ENCODE measurements around the gene LSM7.
A peak's percentile ranks its signal among the peaks of the same experiment; 100 is the strongest.

Gene LSM7

DNA sequence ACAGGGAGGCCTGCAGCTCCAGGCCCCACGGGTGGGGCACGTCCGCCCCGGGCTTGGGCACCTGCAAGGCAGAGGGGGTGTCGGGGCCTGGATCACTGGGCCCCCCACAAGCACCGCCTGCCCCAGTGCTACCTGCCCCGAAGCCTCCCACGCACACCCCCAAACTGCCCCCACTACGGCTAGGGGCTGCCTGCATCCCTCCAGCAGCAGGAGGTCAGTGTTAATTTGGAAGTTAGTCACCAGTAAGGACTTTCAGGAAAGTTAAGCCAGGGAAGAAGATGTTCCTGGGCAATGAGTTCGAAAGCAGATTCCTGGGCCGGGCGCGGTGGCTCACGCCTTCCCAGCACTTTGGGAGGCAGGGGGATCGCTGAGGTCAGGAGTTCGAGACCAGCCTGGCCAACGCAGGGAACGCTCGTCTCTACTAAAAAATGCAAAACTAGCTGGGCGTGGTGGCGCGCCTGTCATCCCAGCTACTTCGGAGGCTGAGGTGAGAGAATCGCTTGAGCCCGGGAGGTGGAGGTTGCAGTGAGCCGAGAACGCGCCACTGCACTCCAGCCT lies 51.9 kb downstream of the LSM7 start:
- Histone ChIP-seq H3K4me3 (ENCODE audit: low read depth in 1 of 2, low read length in 2 of 2) (no peak overlapping the region), H3K27me3 (ENCODE audit: control insufficient read depth in 1 of 2, insufficient read depth in 2 of 2, low read length in 2 of 2) (no peaks in the 10 kb centered on the region), H3K9me3 (ENCODE audit: low read length) (no peaks in the 10 kb centered on the region), H3K4me1 (ENCODE audit: insufficient read depth, low read length) (peaks cover 41% of the 10 kb centered on the region), H3K9ac (ENCODE audit: low read length) (no peak overlapping the region), H3K36me3 (ENCODE audit: insufficient read depth, low read length) (peaks cover 14% of the 10 kb centered on the region), H3K27ac (ENCODE audit: low read depth, low read length) (no peak overlapping the region)

- Histone ChIP-seq H3K4me1 (ENCODE audit: insufficient read depth, low read length) (peaks cover 46% of the 10 kb centered on the region), H3K27ac (ENCODE audit: low read depth, low read length) (no peak overlapping the region), H3K27me3 (ENCODE audit: control insufficient read depth in 1 of 2, insufficient read depth in 2 of 2, low read length in 2 of 2) (no peaks in the 10 kb centered on the region), H3K4me3 (ENCODE audit: low read depth in 1 of 2, low read length in 2 of 2) (no peak overlapping the region), H3K36me3 (ENCODE audit: insufficient read depth, low read length) (peaks cover 17% of the 10 kb centered on the region), H3K9me3 (ENCODE audit: low read length) (no peaks in the 10 kb centered on the region), H3K9ac (ENCODE audit: low read length) (no peak overlapping the region)
These were observed 52.6 kb downstream of the LSM7 start for GRCh38 chr19:2275588-2276428.

DNA sequence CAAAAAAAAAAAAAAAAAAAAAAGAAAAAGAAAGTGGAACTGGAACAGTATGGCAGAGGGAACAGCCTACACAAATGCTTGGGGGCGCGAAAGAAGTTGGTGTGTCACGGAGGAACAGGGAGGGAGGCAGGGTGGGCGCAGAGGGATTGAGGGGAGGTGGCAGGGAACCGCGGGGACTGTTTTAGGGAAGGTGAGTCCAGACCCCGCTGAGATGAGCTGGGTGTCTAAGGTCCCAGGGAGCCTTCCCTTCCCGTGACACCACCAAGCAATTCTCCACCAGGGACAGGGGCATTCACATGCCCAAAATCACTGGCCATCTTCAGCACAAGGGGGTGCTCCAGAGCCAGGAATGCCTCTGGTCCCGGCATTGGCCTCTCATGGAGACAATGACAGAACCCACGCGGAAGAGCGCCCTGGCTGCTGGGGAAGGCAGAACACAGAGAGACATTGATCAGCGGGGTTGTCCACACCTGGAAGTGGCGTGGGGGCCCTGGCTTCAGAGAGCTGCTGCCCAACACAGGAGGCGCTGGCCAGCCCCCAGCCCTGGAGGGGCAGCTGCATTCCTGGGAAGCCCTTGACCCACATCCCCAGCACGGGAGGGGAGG lies 53.4 kb downstream of the LSM7 start:
- Histone ChIP-seq H3K9ac (ENCODE audit: low read length) (no peak overlapping the region), H3K4me1 (ENCODE audit: insufficient read depth, low read length) (peaks cover 46% of the 10 kb centered on the region), H3K27me3 (ENCODE audit: control insufficient read depth in 1 of 2, insufficient read depth in 2 of 2, low read length in 2 of 2) (no peaks in the 10 kb centered on the region), H3K27ac (ENCODE audit: low read depth, low read length) (no peak overlapping the region), H3K9me3 (ENCODE audit: low read length) (no peaks in the 10 kb centered on the region), H3K36me3 (ENCODE audit: insufficient read depth, low read length) (peaks cover 17% of the 10 kb centered on the region), H3K4me3 (ENCODE audit: low read depth in 1 of 2, low read length in 2 of 2) (no peak overlapping the region)

DNA sequence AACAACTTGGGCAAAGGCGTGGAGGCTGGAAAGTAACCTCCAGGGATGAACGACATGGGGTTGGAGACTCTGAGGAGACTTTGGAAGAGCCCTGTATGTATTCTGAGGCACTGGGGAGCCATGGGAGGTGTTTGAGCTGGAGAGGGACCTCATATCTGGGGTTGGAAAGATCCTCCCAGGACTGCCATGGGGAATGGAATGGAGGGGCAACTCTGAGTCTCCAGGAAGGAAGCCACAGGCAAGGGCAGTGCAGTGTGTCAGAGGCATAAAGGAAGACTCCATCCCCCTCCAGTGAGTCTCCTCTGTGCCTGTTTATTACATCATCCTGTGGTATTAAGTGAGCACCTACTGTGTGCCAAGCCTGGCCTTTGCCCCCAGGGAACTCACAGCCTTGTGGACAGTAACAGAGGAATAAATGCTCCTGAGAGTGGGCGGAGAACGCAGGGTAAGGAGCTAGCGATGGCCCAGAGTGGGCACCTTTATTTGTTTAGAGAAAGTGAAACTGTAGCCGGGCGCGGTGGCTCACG lies 54.1 kb downstream of the LSM7 start:
- peaks cover 17% of the 10 kb centered on the region for H3K36me3 ChIP-seq (ENCODE audit: insufficient read depth, low read length)

DNA sequence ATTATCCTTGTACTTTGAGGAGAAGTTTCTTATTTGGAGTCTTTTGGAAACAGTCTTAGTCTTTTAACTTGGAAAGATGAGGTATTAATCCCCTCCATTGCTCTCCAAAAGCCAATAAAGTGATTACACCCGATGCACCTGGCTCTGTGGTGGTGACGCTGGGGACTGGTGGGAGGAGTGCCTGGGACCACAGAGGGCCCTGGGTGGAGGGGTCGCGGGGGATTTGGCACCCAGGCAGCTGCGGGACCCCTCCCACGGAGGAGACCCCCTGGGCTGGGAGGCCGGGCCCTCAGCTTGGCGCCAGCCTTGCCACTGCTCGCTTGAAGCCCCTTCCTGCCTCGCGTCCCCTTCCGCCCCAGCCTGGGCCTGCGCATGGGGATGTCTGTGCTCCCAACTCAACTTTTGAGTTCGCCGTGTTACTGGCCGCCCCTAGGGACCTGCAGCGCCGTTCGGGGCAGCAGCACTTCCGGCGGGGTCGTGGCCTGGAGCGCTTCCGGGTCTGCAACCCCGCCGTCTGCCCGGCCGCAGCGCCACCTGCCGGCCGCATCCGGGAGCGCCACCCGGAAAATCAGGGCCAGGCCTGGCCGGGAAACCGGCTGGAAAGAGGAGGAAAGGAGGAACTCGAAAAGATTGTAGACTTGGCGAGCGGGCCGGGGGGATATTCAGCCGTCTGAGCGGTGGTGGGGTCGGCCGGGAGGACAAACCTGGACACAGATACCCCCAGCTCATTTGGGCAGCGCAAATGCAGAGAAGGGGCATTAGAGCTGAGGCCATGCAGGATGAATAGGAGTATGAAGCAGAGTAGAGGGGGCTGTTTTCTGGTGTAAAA lies 54.8 kb downstream of the LSM7 start:
- H3K9ac ChIP-seq (ENCODE audit: low read length): no peak overlapping the region
- peak overlapping the region; percentile 81 for H3K27ac ChIP-seq (ENCODE audit: low read depth, low read length)
- H3K4me3 ChIP-seq (ENCODE audit: low read depth in 1 of 2, low read length in 2 of 2): peak overlapping the region in 1 of 2 donors; percentile 27
- H3K9me3 ChIP-seq (ENCODE audit: low read length): no peaks in the 10 kb centered on the region
- no peaks in the 10 kb centered on the region for H3K27me3 ChIP-seq (ENCODE audit: control insufficient read depth in 1 of 2, insufficient read depth in 2 of 2, low read length in 2 of 2)
- H3K4me1 ChIP-seq (ENCODE audit: insufficient read depth, low read length): peaks cover 48% of the 10 kb centered on the region
- H3K36me3 ChIP-seq (ENCODE audit: insufficient read depth, low read length): peaks cover 17% of the 10 kb centered on the region

More for the DNA sequence above, 54.1 kb downstream of the LSM7 start:
- H3K27me3 ChIP-seq (ENCODE audit: control insufficient read depth in 1 of 2, insufficient read depth in 2 of 2, low read length in 2 of 2): no peaks in the 10 kb centered on the region
- peak overlapping the region in 1 of 2 donors; percentile 27 for H3K4me3 ChIP-seq (ENCODE audit: low read depth in 1 of 2, low read length in 2 of 2)
- H3K9ac ChIP-seq (ENCODE audit: low read length): no peak overlapping the region
- H3K4me1 ChIP-seq (ENCODE audit: insufficient read depth, low read length): peaks cover 46% of the 10 kb centered on the region
- H3K27ac ChIP-seq (ENCODE audit: low read depth, low read length): peak overlapping the region; percentile 81
- H3K9me3 ChIP-seq (ENCODE audit: low read length): no peaks in the 10 kb centered on the region
